ENCODE data around the gene DUSP8. TPM values are rescaled to one million over a fixed set of nuclear protein-coding genes. Genes with fewer than 3 reads are reported as not detected.
"Not testable (repeated sequence)": the region's sequence is repeated elsewhere in the genome, so short reads cannot be mapped to it uniquely, and the experiment has no call there.

Gene DUSP8
- total RNA-seq, 1 experiment from 2014 or later: 2.4 TPM

- TF ChIP-seq E2F1 (CRISPR knock-in tag; IDR thresholded peaks at IDR 0.05) (no peak), ETV6 (CRISPR knock-in tag; IDR thresholded peaks at IDR 0.05) (no peak), USF1 (CRISPR knock-in tag; IDR thresholded peaks at IDR 0.05) (no peak), IRF1 (CRISPR knock-in tag; IDR thresholded peaks at IDR 0.05) (no peak)
Measured at GRCh38 chr11:1581976-1582375, 9.9 kb upstream of the DUSP8 start (continued).

GRCh38 chr11:1576825-1577224 lies 4.8 kb upstream of the DUSP8 start:
- ChIA-PET CTCF (interaction anchor here (0.6 to 14.8 kb wide), 4 partner anchors 18 to 71 kb away, joined by 3 to 457 read pairs (median 85); no protein-coding TSS in a partner anchor), POLR2A (no interaction called here)
- Mint-ChIP-seq H3K4me3 (no peak overlapping the region), H3K9me3 (peaks cover 13% of the 10 kb centered on the region), H3K27ac (no peak overlapping the region), H3K4me1 (no peaks in the 10 kb centered on the region), H3K27me3 (ENCODE audit: low read depth) (peaks cover 55% of the 10 kb centered on the region), H3K36me3 (peaks cover 3% of the 10 kb centered on the region; the same call in 1 of the 2 replicates)
- TF ChIP-seq CBFB (CRISPR knock-in tag; IDR thresholded peaks at IDR 0.05; ENCODE audit: low read depth) (no peak), PREB (CRISPR knock-in tag; IDR thresholded peaks at IDR 0.05; ENCODE audit: borderline replicate concordance) (no peak), IRF2 (CRISPR knock-in tag; IDR thresholded peaks at IDR 0.05; ENCODE audit: borderline replicate concordance, low read depth) (no peak), HMGA2 (CRISPR knock-in tag; IDR thresholded peaks at IDR 0.05) (no peak), STAT6 (CRISPR knock-in tag; conservative IDR thresholded peaks at IDR 0.05; ENCODE audit: low read depth) (no peak), ZNF232 (CRISPR knock-in tag; IDR thresholded peaks at IDR 0.05) (no peak), CDX4 (CRISPR knock-in tag; IDR thresholded peaks at IDR 0.05; ENCODE audit: borderline replicate concordance) (no peak), ZNF219 (CRISPR knock-in tag; IDR thresholded peaks at IDR 0.05; ENCODE audit: borderline replicate concordance) (no peak), FOXP4 (CRISPR knock-in tag; IDR thresholded peaks at IDR 0.05) (no peak), ZNF121 (CRISPR knock-in tag; IDR thresholded peaks at IDR 0.05) (no peak), ZBTB43 (CRISPR knock-in tag; IDR thresholded peaks at IDR 0.05) (no peak)
- DNase-seq (ENCODE audit: low spot score): no peak
- ATAC-seq: no peak

- H3K4me3 Mint-ChIP-seq; H3K4me1 Mint-ChIP-seq; ATAC-seq; H3K27ac Mint-ChIP-seq; H3K36me3 Mint-ChIP-seq; DNase-seq (ENCODE audit: low spot score): not testable (repeated sequence)
- ChIA-PET POLR2A (interaction anchor here (0.7 kb wide), 1 partner anchor 34 kb away, joined by 4 read pairs; no protein-coding TSS in a partner anchor), CTCF (interaction anchor here (1.1 to 14.8 kb wide), 5 partner anchors 11 to 59 kb away, joined by 3 to 457 read pairs (median 57); no protein-coding TSS in a partner anchor)
- peaks cover 53% of the 10 kb centered on the region for H3K27me3 Mint-ChIP-seq (ENCODE audit: low read depth)
- H3K9me3 Mint-ChIP-seq: peaks cover 13% of the 10 kb centered on the region
Measured at GRCh38 chr11:1575756-1576155, 3.7 kb upstream of the DUSP8 start.

All from WTC11 (cell line).